NCI-H187 (cell line): Measurements from ENCODE around the gene SLC24A5.

Experiments
- DNase-seq, 2 experiments: peaks; one replicate each; lab custom pipeline; 2025; lab: John Stamatoyannopoulos, UW

SLC24A5 gene

DNA sequence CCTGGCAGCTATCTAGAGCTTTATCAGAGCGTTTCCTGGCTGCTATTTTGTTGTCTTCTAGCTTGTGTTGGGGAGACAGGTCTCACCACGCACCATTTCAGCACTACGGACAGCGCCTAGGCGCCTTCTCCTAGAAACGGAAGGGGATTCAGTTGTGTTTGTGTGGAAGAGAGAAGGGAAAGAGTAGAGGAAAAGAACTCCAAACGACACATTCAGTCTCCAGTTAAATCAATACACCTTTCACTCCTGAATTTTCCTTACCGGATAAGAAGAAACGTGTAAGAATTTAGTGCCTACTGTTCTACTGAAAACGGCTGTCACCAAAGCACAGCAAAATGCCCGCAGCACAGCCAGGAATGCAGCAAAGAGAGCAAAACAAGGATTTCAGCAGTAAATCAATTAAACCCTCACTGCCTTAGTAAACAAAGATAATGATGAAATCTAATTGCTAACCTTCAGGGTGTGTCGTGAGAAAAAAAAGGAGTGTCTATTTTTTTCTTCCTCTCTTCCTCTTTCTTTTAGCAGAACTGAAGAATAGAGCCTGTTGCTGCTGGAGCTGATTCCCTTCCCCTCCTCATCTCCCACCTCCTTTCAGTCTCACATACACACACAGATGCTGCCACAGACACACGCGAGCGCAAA is 70.3 kb downstream of the SLC24A5 start:
- DNase-seq = peak in 1 of 2 experiments; percentile 25

DNA sequence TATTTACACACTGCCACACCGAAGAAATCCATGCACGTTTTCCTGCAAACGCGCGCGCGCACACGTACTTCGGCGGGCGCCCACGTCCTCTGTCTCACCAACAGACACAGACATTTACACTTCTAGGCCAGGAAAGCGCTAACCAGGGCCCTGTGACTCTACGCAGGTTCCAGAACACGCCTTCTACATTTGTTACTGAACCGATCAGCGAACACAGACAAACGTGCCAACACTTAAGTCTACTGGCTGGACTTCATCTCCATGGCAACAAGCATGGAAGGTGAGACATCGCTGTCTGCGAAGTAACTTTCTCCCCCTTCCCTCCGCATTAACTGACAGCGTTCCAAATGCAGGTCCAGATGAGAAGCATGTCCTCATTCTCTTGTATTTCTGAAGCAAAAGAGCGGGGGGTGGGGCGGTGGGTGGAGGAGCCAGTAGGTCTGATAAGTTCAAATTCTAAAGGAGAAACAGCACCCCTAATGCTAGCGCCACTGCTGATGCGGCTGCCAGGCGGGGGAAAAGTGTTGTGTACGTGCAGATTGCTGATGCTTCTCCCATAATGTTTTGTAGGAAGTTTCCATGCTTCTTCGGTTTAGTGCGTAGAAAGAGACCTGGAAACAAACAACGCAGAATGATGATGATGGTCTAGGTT is 70.9 kb downstream of the SLC24A5 start, which contains the start of gene CTXN2:
TSS of gene CTXN2 (plus strand) at position 92 of the 652 bp plus-strand sequence. CDS start 9,636 bp downstream, outside the sequence.
- DNase-seq = peak in 1 of 2 experiments; percentile 12
